MM.1S (cell line): ENCODE data around the gene PCMTD2.

Experiments
- DNase-seq: peaks from one replicate; pipeline ENCODE4 v3.0.0-alpha.2; 2015
- H2AFZ ChIP-seq: fragments of 300-600 bp; sonication (generic); 2 replicates; pipeline ENCODE4 v1.6.0; 2016; ENCODE audit warnings: antibody characterized with exemption, low read length
- H3F3A ChIP-seq: fragments of 300-600 bp; sonication (generic); 2 replicates; pipeline ENCODE4 v1.6.1; 2016; ENCODE audit warnings: mild to moderate bottlenecking, antibody characterized with exemption, low read length, moderate library complexity, mixed read lengths; ENCODE audit not compliant: insufficient read depth
- H3K27ac ChIP-seq: fragments of 300-600 bp; sonication (generic); 2 replicates; pipeline ENCODE4 v1.5.1; 2016; ENCODE audit warnings: mild to moderate bottlenecking, low read length
- H3K27me3 ChIP-seq: fragments of 300-600 bp; sonication (generic); replicated peaks from 2 replicates; pipeline ENCODE4 v1.6.0; 2016; ENCODE audit warnings: low read length; ENCODE audit not compliant: insufficient read depth
- H3K36me3 ChIP-seq: fragments of 300-600 bp; sonication (generic); replicated peaks from 2 replicates; pipeline ENCODE4 v1.6.1; 2016; ENCODE audit warnings: mild to moderate bottlenecking, low read length, mixed read lengths; ENCODE audit not compliant: insufficient read depth
- H3K4me1 ChIP-seq: fragments of 300-600 bp; sonication (generic); 2 replicates; pipeline ENCODE4 v1.6.1; 2016; ENCODE audit warnings: low read length, mixed read lengths
- H3K4me2 ChIP-seq: fragments of 300-600 bp; sonication (generic); 2 replicates; pipeline ENCODE4 v1.6.0; 2016; ENCODE audit warnings: low read depth, low read length
- H3K4me3 ChIP-seq: fragments of 300-600 bp; sonication (generic); 2 replicates; pipeline ENCODE4 v1.5.1; 2016; ENCODE audit warnings: low read length, mixed read lengths
- H3K79me2 ChIP-seq: fragments of 300-600 bp; sonication (generic); 2 replicates; pipeline ENCODE4 v1.6.1; 2016; ENCODE audit warnings: mixed run types, low read length, mixed read lengths
- H3K9ac ChIP-seq: fragments of 300-600 bp; sonication (generic); 2 replicates; pipeline ENCODE4 v1.6.1; 2016; ENCODE audit warnings: low read length, mixed read lengths
- H3K9me2 ChIP-seq: fragments of 300-600 bp; sonication (generic); replicated peaks from 2 replicates; pipeline ENCODE4 v1.6.1; 2016; ENCODE audit warnings: mild to moderate bottlenecking, low read length, mixed read lengths; ENCODE audit not compliant: insufficient read depth
- H3K9me3 ChIP-seq: fragments of 300-600 bp; sonication (generic); replicated peaks from 2 replicates; pipeline ENCODE4 v1.6.1; 2016; ENCODE audit warnings: mild to moderate bottlenecking, low read length, mixed read lengths; ENCODE audit not compliant: insufficient read depth
- H4K20me1 ChIP-seq: fragments of 300-600 bp; sonication (generic); 2 replicates; pipeline ENCODE4 v1.6.1; 2016; ENCODE audit warnings: mild to moderate bottlenecking, low read length, moderate library complexity, mixed read lengths; ENCODE audit not compliant: insufficient read depth
- EZH2 ChIP-seq: fragments of 300-600 bp; sonication (generic); optimal IDR thresholded peaks from 2 replicates; pipeline ENCODE3; 2017; ENCODE audit warnings: low read depth, mild to moderate bottlenecking, antibody characterized with exemption, low read length, mixed read lengths
- EZH2phosphoT487 ChIP-seq: fragments of 300-600 bp; sonication (generic); IDR thresholded peaks from 2 replicates; pipeline ENCODE4 v1.6.1; 2018; ENCODE audit warnings: antibody characterized with exemption, low read length
- TF ChIP-seq, protein P1 (sequence below): fragments of 300-600 bp; sonication (generic); IDR thresholded peaks from 2 replicates; pipeline ENCODE4 v1.5.1; 2016; ENCODE audit warnings: antibody characterized with exemption, low read length, mixed read lengths

Gene PCMTD2

DNA sequence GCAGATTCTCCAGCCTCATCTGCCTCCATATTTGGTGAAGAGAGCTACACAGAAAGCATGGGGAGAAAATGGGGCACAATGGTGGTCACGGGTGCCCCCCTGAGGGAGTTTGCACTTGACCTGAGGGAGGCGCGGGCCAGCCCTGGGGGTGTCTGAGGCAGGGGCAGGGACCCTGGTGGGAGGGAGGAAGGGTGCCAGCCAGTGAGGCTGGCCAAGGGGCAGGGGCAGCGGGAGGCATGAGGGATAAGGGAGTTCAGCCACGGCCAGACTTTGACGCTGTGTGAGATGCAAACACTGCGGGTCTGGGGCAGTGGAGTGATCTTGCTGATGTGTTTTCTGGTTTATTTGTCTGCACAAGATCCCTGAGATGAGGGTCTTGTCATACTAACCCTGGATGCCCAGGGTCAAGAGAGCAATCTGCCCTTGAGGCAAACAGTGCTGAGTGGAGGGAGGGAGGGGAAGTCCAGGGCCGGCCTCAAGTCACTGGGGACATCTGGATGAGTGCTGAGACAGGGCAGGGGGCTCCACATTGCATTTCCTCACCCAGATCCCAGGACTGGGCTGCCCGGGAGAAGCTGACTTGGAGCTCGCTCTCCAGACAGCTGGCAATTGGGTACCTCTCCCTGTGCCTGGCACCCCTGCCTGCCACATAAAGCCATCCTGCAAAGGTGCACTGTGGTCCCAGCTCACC is 8.8 kb upstream of the PCMTD2 start:
- H2AFZ ChIP-seq = no peak overlapping the region
- H3K9ac ChIP-seq = no peak overlapping the region
- no peaks in the 10 kb centered on the region for H3K4me1 ChIP-seq
- H3K9me2 ChIP-seq = no peaks in the 10 kb centered on the region
- H3K79me2 ChIP-seq = no peaks in the 10 kb centered on the region
- no peaks in the 10 kb centered on the region for H4K20me1 ChIP-seq
- H3K4me2 ChIP-seq = no peak overlapping the region
- H3K9me3 ChIP-seq = no peaks in the 10 kb centered on the region
- no peaks in the 10 kb centered on the region for H3K36me3 ChIP-seq
- H3K27ac ChIP-seq = no peak overlapping the region
- peaks cover 98% of the 10 kb centered on the region for H3K27me3 ChIP-seq
- H3F3A ChIP-seq = no peaks in the 10 kb centered on the region
- H3K4me3 ChIP-seq = no peak overlapping the region
- no peak for DNase-seq
- TF ChIP-seq, protein P1, sequence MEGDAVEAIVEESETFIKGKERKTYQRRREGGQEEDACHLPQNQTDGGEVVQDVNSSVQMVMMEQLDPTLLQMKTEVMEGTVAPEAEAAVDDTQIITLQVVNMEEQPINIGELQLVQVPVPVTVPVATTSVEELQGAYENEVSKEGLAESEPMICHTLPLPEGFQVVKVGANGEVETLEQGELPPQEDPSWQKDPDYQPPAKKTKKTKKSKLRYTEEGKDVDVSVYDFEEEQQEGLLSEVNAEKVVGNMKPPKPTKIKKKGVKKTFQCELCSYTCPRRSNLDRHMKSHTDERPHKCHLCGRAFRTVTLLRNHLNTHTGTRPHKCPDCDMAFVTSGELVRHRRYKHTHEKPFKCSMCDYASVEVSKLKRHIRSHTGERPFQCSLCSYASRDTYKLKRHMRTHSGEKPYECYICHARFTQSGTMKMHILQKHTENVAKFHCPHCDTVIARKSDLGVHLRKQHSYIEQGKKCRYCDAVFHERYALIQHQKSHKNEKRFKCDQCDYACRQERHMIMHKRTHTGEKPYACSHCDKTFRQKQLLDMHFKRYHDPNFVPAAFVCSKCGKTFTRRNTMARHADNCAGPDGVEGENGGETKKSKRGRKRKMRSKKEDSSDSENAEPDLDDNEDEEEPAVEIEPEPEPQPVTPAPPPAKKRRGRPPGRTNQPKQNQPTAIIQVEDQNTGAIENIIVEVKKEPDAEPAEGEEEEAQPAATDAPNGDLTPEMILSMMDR = no peak
- no peak for TF ChIP-seq EZH2phosphoT487
- no peak for TF ChIP-seq EZH2

DNA sequence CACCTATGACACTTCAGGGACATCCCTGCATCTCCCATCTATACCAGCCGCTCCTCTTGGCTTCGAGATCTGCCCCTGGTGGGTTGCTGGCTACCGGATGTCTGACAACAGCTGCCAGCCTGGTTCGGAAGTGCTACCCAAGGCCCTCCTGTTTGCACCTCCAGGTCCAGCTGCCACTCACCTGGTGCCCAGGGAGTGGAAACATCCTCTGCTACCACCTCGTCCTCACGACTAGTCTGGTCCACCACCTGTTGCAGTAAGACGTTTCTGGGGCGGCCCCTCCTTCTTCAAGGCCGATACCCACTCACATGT is 8.3 kb upstream of the PCMTD2 start:
- Histone ChIP-seq H3K27me3 (peaks cover 94% of the 10 kb centered on the region), H3K9me3 (no peaks in the 10 kb centered on the region), H3K4me2 (no peak overlapping the region), H3K79me2 (no peaks in the 10 kb centered on the region), H3K36me3 (no peaks in the 10 kb centered on the region), H2AFZ (no peak overlapping the region), H3K27ac (no peak overlapping the region), H4K20me1 (no peaks in the 10 kb centered on the region), H3F3A (no peaks in the 10 kb centered on the region), H3K9me2 (no peaks in the 10 kb centered on the region), H3K4me3 (no peak overlapping the region), H3K4me1 (no peaks in the 10 kb centered on the region), H3K9ac (no peak overlapping the region)
- no peak for DNase-seq
- TF ChIP-seq EZH2 (no peak), EZH2phosphoT487 (no peak)
- TF ChIP-seq, protein P1 = no peak

DNA sequence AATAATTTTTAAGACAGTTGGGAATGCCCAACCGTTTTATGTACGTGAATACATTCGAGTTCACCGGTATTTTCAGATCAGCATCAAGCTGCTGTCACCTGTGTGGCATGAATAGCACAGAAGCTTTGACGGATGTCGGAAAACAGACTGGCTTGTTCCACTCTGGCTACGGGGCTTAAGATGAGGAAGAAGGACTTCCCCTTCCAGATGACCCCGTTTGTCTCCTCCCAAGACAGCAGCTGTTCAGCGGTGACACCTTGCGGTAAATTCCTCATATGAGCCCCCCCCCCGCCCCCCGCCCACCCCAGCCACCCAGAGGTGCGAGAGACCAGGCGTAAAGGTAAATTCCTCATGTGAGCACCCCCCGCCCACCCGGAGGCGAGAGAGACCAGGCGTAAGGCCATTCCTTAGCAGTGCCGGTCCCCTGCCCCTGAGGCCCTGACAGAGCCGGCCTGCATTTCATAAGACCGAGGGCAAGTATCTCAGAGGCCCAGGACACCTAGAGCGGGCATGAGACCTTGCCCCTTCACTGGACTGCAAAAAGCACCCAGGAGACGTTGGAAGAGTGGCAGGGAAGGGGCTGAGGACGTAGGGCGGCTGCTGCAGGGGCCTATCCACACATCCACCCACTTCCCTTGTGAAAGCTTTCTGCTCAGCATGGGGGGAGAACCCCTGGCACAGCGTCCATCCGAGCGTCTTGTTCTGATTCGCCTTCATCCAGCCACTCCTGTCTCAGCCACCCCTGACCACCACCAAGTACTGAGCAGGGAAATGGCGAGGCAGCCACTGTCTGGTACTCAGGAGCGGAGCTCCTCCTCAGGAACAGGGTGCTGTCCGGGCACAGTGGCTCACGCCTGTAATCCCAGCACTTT is 7.3 kb upstream of the PCMTD2 start:
- Histone ChIP-seq H3K4me1 (no peaks in the 10 kb centered on the region), H2AFZ (no peak overlapping the region), H3K4me3 (no peak overlapping the region), H3K9me3 (no peaks in the 10 kb centered on the region), H3K79me2 (no peaks in the 10 kb centered on the region), H3K9me2 (no peaks in the 10 kb centered on the region), H3K9ac (no peak overlapping the region), H3F3A (no peaks in the 10 kb centered on the region), H3K4me2 (no peak overlapping the region), H3K36me3 (no peaks in the 10 kb centered on the region), H3K27me3 (peaks cover 85% of the 10 kb centered on the region), H4K20me1 (no peaks in the 10 kb centered on the region), H3K27ac (no peak overlapping the region)
- TF ChIP-seq EZH2phosphoT487 = no peak
- TF ChIP-seq, protein P1 = no peak
- no peak for TF ChIP-seq EZH2
- no peak for DNase-seq
